Measurements from ENCODE around the gene CLSTN2.

CLSTN2 gene

DNA sequence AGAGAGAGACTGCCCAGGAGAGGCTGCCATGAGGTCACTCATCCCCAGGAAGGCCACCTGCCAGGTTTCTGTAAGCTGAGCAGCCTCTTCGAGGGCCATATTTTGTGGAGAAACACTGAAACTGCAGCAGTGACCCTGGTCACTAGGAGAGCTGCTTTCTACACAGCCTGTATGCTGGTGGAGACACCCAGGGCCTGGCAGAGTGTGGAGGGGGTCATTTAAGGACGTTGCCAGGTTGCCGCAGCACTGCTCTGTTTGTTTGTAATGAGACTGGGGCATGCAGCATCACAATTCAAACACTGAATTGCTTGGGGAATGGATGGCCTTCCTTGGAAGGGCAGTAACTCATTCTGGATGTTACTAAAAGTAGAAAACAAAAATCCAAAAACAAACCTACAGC lies 638.0 kb downstream of the CLSTN2 start:
- DNase-seq, result no peak

DNA sequence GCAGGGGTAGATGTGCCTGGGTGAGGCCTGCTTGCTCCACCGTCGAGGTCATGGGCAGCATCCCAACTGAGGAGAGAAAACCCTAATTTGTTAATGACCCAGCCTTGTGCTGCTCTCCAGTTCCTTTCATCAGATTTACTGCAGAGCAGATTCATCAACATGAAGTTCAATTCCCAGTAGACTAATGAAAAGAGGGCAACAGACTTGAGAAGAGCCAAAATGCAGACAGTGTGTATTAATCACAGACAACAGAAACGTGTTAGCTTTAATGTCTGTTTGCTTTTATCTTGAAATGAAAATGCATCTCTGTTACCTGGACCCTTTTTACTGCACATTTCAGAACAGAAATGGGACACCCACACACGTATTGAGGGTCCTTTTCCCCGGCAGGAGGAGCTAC lies 639.4 kb downstream of the CLSTN2 start:
- no peak for DNase-seq

DNA sequence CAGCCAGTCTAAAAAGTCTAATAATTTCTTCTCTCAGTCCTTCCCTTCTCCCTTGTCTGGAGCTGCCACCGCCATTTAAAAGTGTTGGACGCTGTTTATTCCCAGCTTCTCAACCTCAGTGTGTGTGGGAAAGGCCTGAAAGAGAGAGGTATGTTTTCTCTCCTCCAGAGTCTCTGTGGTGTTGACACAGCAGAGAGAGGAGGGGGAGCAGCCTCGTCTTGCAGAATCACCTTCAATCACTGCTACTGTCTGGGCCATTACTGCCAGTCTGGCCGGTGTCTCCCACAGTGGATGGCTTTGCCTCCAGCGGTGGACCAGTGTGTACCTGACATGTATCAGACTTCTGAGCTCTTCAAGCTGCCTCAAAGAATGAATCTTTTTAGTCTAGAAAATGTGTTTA lies 641.5 kb downstream of the CLSTN2 start:
- no peak for DNase-seq

DNA sequence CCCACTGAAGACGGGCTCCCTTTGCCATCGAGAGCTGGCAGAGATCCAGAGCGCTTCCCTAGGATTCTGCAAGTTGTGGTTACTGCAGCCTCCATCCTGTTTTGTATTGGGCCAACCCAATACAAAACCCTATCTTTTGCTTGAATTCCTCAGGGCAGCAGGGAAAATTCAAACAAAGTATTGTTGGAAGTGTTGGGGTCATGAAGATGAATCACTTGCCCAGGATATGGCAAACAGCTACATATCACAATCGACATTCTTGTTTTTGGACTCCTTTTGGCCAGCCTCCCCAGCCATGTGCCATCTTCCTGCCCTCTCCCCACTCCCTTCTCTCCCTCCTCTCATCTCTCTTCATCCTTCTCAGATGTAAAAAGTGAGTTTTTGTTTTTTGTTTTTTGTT lies 642.9 kb downstream of the CLSTN2 start:
- DNase-seq, result no peak

DNA sequence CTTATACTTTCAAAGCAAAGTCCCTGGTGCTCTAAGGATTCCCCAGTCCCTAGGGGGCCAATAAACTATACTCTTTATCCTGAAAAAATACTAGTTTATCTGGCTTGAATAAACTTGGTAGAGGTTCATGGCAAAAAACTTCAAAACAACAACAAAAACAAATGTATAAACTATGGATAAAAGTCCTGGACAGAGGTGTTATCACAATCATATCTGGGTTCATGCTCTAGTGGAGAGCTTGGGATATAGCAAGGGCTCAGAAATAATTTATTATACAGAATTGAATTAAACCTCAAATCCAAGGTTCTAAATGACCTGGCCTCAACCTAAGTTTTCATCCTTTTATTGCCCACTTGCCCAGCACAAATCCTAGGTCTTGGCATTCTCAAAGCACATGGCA lies 644.3 kb downstream of the CLSTN2 start:
- no peak for DNase-seq

DNA sequence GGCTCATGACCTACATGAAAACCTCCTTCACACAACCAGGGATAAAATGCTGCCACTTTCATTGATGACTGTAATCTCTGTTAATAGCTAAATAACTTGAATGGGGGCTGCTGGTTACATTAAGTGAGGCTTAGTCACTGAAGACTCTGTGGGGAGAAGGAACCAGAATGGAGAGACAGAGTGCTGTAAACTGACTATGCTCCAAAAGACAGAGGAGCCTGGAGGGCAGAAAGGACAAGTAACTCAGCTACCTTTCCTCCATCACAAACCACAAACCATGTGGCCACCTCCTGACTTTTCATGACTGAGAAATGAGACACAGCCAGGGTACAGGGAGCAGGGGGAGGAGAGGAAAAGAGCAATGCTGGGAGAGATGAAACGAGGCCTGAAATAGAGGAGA lies 645.8 kb downstream of the CLSTN2 start:
- no peak for DNase-seq

DNA sequence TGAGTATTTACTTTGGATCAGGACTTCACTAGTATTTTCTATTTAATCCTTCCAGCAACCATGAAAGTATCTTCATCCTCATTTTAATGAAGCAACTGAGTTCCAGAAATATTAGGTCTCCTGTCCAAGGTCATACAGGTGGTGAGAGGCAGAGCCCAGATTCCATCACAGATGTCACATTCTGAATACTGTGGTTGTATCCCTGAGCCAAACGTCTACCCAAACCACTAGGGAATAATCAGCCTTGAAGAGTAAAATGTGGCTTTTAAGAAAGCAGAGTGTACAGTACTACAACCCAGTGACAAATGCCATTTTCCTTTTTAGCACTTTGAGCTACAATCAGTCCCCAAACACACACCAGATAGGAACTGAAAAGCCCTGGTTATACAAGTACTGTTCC lies 649.6 kb downstream of the CLSTN2 start:
- no peak for DNase-seq

DNA sequence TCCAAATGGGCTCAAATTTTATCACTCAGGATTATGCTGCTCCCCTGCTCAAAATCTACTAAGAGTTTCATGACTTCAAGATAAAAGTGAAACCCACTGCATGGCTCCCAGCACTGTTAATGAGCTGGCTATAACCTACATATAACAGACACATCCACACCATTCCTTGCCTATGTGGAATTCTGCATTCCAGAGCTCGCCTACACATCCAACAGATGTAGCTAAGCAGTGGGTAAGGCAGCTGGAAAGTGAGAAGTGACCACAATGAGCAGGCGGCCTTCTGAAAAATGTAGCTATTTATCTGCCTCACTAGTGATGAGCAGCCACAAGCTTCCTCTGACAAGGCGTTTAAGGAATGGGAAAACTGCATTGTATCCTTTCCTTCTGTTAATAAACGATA lies 650.8 kb downstream of the CLSTN2 start:
- DNase-seq, result no peak

DNA sequence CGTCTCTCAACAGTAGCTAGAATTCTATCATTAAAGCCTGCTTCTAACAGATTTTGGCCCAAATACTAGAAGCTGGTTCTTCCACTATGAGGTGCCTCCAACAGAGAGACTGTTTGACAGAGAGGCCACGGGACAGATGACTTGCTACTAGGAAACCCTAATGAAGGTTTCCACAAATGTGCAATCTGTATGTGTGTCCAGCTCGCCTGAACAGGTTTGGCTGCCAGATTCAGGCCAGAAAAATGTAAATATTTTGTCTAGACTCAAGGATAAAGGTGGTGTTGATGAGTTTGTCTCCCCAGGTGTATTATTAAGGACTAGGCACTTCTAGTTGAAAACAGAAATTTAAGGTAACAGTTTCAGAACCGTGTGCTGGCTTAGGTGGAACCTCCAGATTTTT lies 651.3 kb downstream of the CLSTN2 start:
- DNase-seq, result no peak

DNA sequence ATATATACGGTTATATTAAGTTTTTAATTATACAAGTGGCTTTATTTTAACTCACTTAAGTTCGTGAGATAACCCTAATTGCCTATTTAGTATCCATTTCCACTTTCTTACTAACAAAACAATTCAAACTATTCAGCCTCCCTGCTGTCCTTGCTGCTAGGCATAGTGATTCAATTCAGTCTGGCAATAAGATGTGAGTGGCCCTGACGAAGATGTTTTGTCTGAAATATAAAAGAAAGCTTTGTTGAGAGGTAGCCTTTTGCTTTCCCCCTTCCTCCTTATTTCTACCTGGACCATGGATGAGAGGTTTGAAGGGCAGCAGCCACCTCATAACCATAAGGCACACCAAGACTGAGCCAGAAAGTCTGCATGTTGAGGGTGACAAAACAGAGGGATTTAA lies 653.6 kb downstream of the CLSTN2 start:
- DNase-seq, result no peak

DNA sequence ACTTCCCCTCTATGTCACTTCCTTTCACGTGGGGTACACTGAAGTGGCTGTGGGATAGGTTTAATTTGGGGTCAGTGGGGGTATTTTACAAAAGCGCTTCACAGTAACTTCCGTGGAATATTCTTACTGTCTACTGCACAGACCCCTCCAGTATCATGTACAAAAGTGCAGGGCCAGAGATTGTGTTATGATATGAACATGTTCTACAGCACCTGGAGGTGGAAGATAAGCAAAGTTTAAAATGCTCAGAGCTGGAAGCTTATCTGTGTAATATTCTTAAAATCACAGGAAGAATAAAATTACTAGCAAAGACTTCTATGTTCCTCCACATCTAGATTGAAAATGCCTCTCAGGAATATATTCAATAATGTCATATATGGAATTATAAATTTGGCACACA lies 658.8 kb downstream of the CLSTN2 start:
- no peak for DNase-seq

DNA sequence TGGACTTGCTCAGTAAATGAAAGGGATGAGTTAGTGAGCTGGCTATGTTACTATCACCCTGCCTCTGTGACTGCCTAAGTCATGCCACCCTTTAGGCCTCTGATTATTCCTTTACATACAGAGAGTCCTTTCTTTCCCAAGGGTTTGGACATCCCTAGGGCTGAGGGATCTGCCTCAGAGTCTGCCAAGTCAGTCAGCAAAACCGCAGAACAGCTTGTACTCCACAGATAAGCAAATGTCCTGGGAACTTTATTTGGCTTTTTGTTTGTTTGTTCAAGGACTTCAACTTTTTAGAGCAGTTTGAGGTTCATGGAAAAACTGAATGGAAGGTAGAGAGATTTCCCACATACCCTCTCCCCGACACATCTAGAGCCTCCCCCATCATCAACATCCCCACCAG lies 660.3 kb downstream of the CLSTN2 start:
- no peak for DNase-seq

DNA sequence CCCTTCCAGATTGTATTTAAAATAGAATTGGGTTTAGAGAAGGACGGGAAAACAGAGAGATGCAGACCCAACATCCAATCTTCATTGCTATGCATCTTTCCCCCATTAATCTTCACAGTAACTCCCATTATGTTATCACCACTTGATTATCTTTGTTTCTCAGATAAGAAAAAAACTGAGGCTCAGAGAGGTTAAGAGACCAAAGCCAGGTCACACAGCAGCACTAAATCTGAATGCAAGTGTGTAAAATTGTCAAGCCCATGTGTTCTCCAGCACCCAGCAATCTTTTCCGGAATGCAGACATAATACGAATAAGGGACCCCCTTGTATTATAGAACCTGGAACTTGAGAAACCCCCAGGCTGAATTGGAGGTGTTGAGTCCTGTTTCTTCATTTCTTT lies 662.4 kb downstream of the CLSTN2 start:
- DNase-seq, result no peak

DNA sequence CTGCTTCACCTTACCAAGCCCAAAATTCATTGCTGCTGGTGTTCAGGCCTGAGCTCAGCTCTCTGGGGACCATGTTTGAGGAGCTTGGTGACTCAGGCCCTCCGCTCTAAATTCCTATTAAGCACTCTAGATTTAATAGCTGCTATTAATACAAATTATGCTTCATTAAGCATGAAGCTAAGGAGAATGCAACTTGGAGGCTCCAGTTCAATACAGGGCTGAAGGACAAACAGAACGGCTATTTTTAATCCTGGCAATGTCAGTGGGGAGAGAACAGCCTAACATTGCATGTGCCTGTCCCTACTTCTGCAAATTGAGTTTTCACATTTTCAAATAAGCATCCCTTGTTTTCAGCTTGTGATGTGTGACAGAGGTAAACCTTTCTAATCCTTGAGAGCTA lies 662.8 kb downstream of the CLSTN2 start:
- no peak for DNase-seq

DNA sequence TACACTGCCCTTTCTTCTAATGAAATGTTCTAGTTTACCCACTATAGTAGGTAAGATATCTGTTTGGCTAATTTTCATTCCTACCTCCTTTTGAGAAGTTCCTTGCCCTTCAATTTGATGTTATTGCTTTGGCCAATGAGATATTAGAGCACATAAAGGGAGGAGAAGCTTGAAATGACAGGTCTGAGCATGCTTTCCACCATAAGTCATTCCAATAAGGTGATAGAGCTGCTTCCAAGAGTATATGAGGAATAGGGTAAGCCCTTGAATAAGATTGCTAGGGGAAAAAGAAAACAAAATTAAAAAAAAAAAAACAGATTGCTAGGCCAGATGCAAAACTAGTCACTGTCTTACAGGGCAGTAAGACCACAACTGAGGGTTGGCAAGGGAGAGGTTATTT lies 664.0 kb downstream of the CLSTN2 start:
- no peak for DNase-seq

DNA sequence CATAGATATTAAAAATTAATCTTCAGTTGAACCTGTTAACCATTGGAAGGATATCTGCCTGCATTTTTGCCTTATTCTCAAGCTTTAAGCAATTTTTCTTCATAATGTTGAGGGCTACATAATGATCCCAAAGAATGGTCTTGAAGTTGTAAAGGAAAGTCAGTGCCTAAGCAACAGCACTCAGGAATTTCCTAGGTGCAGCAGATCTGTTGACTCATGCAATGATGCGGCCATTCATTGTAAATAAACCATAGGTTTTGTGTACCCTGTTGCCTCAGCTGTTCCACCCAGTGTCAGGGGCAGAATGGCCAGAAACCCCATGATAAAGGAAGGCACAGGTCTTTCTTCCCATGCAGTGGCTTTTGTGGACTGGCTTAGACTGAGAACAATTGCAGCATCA lies 664.5 kb downstream of the CLSTN2 start:
- no peak for DNase-seq

DNA sequence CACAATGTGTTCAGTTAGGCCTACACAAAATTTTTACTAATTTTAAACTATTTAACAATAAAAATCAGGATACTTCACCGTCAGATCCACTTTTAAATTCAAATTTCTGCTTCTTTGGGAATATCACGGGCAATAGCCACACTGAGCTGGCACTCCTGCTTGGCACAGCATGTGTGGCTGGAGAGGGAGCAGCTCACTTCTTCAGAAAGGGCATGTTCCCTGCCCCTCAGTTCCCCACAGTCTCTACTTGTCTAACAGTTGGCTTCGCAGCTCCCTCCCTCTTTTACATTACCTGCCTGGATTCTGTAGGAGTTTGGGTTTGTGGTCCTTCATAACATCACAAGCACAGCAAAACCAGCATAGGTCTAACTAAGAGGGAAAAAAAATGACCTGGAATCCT lies 666.9 kb downstream of the CLSTN2 start:
- DNase-seq, result no peak

DNA sequence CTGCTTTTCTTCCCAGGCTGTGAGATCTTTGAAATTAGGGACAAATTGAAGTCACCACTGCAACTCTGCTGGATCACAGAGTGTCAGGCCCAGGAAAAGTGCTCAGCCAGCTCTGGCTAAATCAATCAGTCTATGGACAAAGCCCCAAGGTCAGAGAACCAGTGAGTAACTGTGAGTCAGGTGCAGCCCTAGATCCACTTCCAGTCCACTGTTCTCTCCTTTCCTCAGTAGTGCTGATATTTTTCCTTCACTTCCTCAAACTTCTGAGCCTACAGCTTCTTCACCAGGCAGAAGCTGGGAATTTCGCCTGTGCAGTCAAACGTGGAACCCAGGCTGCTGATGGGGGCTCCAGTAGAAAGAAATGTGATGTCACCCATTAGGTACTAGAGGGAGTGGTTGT lies 667.8 kb downstream of the CLSTN2 start:
- DNase-seq, result no peak

DNA sequence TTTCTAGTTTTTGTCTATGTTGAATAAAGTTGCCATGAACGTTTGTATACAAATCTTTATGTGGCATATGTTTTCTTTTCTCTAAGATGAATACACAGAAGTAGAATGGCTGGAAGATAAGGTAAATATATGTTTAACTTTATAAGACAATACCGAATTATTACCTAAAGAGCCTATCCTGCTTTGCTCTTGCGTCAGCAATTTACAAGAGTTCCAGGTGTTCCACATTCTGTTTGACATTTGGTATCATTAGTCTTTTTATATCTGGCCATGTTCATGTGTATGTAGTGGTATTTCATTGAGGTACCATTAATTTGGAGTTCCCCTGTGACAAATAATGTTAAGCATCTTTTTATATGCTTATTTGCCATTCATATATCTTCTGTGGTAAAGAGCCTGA lies 668.8 kb downstream of the CLSTN2 start:
- no peak for DNase-seq

DNA sequence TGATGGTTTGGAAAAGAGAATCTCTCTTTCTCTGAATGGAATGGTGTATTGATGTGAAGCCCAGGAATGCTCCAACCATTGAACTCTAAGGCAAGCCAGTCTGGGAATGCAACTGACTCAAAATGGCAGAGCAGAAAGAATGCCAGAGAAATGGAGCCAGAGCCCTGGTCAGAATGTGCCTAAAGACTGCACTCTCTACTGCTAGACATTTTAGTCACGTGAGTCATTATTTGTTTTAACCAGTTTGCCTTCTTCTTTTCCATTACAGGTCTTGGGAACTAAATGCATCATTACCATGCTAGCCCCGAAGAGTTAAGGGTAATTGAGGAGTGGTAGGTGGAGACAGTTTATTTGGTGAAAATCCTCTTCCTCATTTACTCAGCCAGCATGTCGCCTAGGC lies 675.6 kb downstream of the CLSTN2 start:
- DNase-seq, result no peak

DNA sequence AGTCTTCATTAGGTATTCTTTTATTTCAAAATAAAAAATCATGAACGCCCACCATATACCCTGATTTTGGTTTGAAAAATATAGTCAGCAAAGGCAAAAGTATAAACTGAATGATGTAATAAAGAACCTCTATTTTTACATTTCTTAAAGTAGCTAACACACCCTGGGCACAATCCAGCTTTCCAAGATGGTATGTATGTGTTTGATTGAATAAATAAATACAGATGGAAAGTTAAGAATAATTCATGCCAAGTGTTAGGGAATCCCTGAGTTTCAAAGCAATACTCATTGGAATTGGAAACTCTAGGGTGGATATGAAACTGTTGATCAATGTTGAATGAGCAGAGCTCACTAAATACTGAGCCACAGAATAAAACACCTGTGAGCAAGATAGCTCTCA lies 679.0 kb downstream of the CLSTN2 start:
- no peak for DNase-seq

DNA sequence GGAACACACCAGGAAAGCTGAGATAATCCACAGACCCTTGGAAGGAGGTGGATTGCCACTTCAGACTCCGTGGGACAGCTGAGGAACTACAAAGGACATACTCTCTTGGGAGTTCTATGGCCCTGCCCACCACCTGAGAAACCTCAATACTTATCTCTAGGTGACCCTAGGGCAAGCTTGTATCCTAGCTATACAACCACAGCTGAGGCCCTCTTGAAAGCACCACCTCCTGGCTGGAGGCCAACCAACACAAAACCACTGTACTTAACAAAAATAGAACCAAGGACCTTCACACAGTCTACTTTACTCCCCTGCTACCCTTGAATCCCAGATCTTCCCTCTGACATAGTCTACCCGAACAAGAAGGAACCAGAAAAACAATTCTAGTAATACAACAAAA lies 682.1 kb downstream of the CLSTN2 start:
- no peak for DNase-seq

DNA sequence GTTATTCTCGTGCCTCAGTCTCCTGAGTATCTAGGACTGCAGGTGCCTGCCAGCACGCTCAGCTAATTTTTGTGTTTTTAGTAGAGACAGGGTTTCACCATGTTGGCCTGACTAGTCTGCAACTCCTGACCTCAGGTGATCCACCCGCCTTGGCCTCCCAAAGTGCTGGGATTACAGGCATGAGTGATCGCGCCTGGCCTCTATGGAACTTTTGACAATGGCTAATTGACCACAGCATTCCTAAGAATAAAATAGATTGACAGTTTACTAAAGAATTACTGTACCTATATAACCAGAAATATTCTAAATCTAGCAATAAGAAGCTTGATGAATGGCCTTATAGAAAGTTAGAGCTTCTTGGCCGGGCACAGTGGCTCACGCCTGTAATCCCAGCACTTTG lies 691.9 kb downstream of the CLSTN2 start:
- DNase-seq, result no peak

All from activated naive CD4-positive, alpha-beta T cell (primary cell).